Measurements from ENCODE around the gene BHLHA15.
A peak's percentile ranks its signal among the peaks of the same experiment; 100 is the strongest.

The BHLHA15 gene

DNA sequence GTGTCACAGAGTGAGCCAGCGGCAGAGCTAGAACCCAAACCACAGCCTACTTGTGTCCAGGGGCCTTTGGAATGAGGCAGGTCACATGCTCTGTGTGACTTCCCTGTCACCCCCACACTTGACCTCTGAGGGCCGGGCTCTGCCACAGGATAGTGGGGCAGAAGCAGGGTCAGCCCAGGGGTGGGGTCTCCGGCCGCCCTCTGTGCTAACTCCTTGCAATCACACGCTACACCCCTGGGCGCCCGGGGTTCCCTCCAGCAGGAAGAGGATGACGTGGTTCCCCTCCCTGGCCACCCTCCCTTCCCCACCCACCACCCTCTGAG lies 21.0 kb downstream of the BHLHA15 start:
- Mint-ChIP-seq H3K4me1 (no peaks in the 10 kb centered on the region), H3K9me3 (no peaks in the 10 kb centered on the region), H3K36me3 (peaks cover 27% of the 10 kb centered on the region), H3K27ac (no peak overlapping the region), H3K4me3 (no peak overlapping the region), H3K27me3 (no peaks in the 10 kb centered on the region)
- ATAC-seq (ENCODE audit: low read depth) (no peak), DNase-seq (ENCODE audit: low spot score in 2 of 2) (no peak)

DNA sequence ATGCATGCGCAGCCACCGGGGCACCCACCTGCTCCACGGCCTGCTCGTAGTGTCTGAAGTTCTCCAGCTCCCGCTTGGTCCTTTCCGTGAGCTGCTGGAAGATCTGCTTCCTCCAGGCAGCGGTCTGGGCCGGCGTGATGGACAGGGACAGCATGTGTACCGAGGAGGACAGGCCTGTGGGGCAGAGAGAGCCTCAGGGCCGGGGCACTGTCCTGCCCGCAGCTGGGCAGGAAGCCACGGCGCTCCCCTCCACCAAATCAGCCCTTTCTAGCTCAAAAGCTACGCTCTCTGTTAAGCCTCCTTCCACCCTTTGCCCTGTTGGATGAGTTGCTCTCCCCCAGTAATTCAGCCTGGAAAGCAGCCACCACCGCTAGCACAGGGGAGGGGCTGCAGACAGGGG lies 21.6 kb downstream of the BHLHA15 start:
- ATAC-seq (ENCODE audit: low read depth) (no peak), DNase-seq (ENCODE audit: low spot score in 2 of 2) (no peak)
- Mint-ChIP-seq H3K4me1 (no peaks in the 10 kb centered on the region), H3K9me3 (no peaks in the 10 kb centered on the region), H3K4me3 (no peak overlapping the region), H3K27me3 (no peaks in the 10 kb centered on the region), H3K36me3 (peaks cover 23% of the 10 kb centered on the region), H3K27ac (no peak overlapping the region)

- no peak for ATAC-seq (ENCODE audit: low read depth)
- no peaks in the 10 kb centered on the region for H3K9me3 Mint-ChIP-seq
- H3K27ac Mint-ChIP-seq = no peak overlapping the region
- no peaks in the 10 kb centered on the region for H3K4me1 Mint-ChIP-seq
- DNase-seq (ENCODE audit: low spot score in 2 of 2) = no peak
- no peak overlapping the region for H3K4me3 Mint-ChIP-seq
- peaks cover 19% of the 10 kb centered on the region for H3K36me3 Mint-ChIP-seq
- no peaks in the 10 kb centered on the region for H3K27me3 Mint-ChIP-seq
These were observed 22.2 kb downstream of the BHLHA15 start for GRCh38 chr7:98233219-98234070.

DNA sequence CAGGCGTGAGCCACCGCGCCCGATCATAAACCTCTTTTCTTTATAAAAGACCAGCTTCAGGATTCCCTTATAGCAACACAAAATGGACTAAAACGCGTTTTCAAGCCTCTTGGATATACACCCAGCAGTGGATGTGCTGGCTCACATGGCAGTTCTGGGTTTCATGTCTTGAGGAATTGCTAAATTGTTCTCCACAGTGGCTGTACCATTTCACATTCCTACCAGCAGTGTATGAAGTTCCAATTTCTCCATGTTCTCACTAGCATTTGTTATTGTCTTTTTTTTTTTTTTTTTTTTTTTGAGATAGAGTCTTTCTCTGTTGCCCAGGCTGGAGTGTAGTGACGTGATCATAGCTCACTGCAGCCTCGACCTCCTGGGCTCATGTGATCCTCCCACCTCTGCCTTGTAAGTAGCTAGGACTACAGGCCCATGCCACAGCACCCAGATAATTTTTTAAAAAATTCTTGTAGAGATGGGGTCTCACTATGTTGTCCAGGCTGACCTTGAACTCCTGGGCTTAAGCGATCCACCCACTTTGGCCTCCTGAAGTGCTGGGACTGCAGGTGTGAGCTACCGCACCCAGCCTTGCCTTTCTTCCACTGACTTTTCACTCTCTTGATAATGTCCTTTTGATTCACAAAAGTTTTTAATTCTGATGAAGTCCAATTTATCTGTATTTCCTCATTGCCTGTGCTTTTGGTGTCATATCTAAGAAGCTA lies 23.3 kb downstream of the BHLHA15 start:
- Mint-ChIP-seq H3K27me3 (no peaks in the 10 kb centered on the region), H3K27ac (no peak overlapping the region), H3K4me3 (no peak overlapping the region)

GRCh38 chr7:98235901-98236300 lies 24.7 kb downstream of the BHLHA15 start:
- Mint-ChIP-seq H3K9me3 (no peaks in the 10 kb centered on the region), H3K36me3 (peaks cover 23% of the 10 kb centered on the region), H3K27me3 (no peaks in the 10 kb centered on the region), H3K4me3 (no peak overlapping the region), H3K27ac (no peak overlapping the region), H3K4me1 (no peaks in the 10 kb centered on the region)
- no peak for DNase-seq (ENCODE audit: low spot score in 2 of 2)
- ATAC-seq (ENCODE audit: low read depth) = no peak

More for the DNA sequence above, 23.3 kb downstream of the BHLHA15 start:
- H3K36me3 Mint-ChIP-seq = peaks cover 26% of the 10 kb centered on the region
- H3K9me3 Mint-ChIP-seq = no peaks in the 10 kb centered on the region
- no peak for DNase-seq (ENCODE audit: low spot score in 2 of 2)
- no peaks in the 10 kb centered on the region for H3K4me1 Mint-ChIP-seq
- ATAC-seq (ENCODE audit: low read depth) = no peak

DNA sequence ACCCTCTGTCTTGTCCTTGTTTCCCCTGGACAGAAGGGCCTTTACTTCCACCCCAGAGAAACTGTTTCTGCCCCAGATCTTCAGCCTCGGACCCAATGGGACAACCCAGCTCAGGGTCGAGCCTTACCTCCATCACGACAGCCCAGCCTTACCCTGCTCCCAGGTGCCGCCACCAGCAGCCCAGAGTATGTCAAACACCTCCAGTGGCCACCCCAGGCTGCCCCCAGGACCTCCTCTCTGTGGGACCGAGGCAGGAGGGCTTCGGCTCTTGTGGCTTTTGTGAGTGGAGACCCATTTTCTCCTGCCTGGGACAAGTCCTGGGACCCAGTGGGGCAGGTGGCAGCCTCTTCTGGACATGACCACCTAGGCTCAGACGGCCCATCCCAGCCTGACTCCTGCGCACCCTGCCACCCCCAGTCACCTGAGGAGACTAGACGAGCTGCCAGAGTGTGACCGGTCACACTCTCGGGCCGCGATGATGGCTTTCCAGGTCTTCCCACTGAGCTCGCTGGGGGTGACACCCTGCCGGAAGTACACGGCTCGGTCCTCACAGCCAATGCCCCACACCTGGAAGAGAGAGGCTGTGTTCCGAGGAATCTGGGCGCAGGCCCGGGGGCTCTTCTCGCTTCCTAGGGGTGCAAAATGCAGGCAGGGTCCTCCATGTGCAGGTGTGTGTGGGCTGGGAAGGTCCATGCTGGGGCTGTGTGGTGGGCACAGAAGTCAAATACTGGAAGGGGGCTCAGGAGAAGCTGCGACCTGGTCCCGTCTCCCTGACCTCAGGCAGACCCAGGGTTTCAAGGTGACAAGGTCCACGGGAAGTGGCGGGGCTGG lies 25.3 kb downstream of the BHLHA15 start:
- no peak for DNase-seq (ENCODE audit: low spot score in 2 of 2)
- no peaks in the 10 kb centered on the region for H3K27me3 Mint-ChIP-seq
- H3K27ac Mint-ChIP-seq = no peak overlapping the region
- no peak overlapping the region for H3K4me3 Mint-ChIP-seq
- H3K9me3 Mint-ChIP-seq = no peaks in the 10 kb centered on the region
- peaks cover 27% of the 10 kb centered on the region for H3K36me3 Mint-ChIP-seq
- no peaks in the 10 kb centered on the region for H3K4me1 Mint-ChIP-seq
- no peak for ATAC-seq (ENCODE audit: low read depth)

- Mint-ChIP-seq H3K9me3 (no peaks in the 10 kb centered on the region), H3K27ac (no peak overlapping the region), H3K4me3 (no peak overlapping the region), H3K36me3 (peaks cover 28% of the 10 kb centered on the region), H3K27me3 (no peaks in the 10 kb centered on the region), H3K4me1 (no peaks in the 10 kb centered on the region)
- ATAC-seq (ENCODE audit: low read depth) (no peak), DNase-seq (ENCODE audit: low spot score in 2 of 2) (no peak)
These were observed 26.8 kb downstream of the BHLHA15 start for GRCh38 chr7:98238076-98238475.

GRCh38 chr7:98238976-98239375 lies 27.7 kb downstream of the BHLHA15 start:
- Mint-ChIP-seq H3K27me3 (no peaks in the 10 kb centered on the region), H3K4me1 (no peaks in the 10 kb centered on the region), H3K36me3 (peaks cover 28% of the 10 kb centered on the region), H3K9me3 (no peaks in the 10 kb centered on the region), H3K4me3 (no peak overlapping the region), H3K27ac (no peak overlapping the region)
- no peak for DNase-seq (ENCODE audit: low spot score in 2 of 2)
- ATAC-seq (ENCODE audit: low read depth) = no peak

DNA sequence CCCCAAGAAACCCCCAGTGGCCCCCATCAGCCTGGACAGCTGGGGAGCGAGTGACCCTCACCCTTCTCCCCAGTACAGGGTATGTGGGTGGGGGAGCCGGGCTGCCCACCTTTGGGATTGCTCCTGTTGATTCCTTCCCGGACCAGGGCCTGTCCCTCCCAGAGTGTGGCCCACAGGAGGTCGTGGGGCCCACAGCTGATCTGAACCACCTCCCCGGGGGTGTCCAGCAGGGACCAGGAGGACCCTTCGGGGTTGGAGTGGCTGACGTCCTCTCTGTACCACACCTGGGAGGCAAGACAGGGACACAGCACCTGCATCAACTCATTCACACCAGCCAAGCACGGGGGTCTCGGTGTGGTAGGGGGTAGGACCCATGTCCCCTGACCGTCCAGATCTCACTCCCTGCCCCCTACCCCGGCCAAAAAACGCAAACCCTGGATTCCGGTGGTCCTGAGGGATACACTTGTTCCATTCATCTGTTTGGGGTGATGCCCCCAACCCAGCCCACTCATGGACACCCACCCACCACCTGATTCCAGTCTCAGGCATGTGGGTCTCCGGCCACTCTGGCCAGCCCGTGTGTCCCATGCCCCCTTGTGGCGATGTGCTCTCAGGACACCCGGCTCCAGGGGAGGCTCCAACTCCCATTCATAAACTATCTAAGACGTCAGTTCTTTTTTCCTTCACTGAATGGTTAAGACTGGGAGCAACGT lies 29.9 kb downstream of the BHLHA15 start:
- no peak overlapping the region for H3K4me3 Mint-ChIP-seq
- no peak overlapping the region for H3K27ac Mint-ChIP-seq
- peak; percentile 30 to 35 for DNase-seq (ENCODE audit: low spot score in 2 of 2)

DNA sequence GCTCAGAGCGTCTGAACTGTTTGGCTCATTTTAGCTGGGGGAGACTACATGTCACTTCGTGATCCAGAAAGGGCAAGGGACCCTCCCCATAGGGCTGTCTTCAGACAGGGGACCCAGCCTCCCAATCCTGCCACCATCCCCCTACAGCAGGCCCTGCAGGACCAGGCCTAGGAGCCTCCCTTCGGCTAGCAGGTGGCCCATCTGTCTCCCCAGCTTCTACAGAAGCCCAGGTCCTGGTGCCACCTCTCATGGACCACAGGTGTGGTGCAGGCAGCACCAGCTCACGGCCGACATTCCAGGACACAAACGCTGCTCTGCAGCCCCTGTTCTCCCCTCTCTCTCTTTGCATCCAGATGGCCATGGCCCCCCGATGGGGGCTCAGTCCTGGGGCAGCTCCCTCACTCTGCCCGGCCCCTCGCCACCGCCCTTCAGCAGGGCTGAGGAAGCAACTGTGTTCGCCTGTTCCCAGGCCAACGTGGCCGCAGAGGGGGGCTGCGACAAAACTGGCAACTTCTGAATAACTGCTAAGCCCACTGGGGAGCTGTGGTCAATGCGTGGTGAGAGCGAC lies 30.5 kb downstream of the BHLHA15 start:
- Mint-ChIP-seq H3K4me3 (no peak overlapping the region), H3K4me1 (no peaks in the 10 kb centered on the region), H3K27me3 (no peaks in the 10 kb centered on the region), H3K27ac (no peak overlapping the region), H3K36me3 (peaks cover 32% of the 10 kb centered on the region), H3K9me3 (no peaks in the 10 kb centered on the region)
- no peak for DNase-seq (ENCODE audit: low spot score in 2 of 2)
- no peak for ATAC-seq (ENCODE audit: low read depth)

More for the DNA sequence above, 29.9 kb downstream of the BHLHA15 start:
- ATAC-seq (ENCODE audit: low read depth) = peak; percentile 53
- no peaks in the 10 kb centered on the region for H3K27me3 Mint-ChIP-seq
- H3K36me3 Mint-ChIP-seq = peaks cover 29% of the 10 kb centered on the region
- H3K4me1 Mint-ChIP-seq = no peaks in the 10 kb centered on the region
- no peaks in the 10 kb centered on the region for H3K9me3 Mint-ChIP-seq

DNA sequence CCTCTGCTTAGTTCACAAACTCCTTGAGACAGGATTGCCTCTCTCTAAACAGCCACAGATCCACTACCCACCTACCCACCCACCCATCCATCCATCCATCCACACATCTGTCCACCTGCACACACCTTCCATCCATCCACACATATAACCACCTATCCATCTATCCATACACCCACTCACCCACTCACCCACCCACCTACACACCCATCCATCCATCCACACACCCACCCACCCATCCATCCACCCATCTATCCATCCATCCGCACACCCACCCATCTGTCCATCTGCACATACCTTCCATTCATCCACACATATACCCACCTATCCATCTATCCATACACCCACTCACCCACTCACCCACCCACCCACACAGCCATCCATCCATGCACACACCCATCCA lies 31.1 kb downstream of the BHLHA15 start:
- H3K36me3 Mint-ChIP-seq = peaks cover 32% of the 10 kb centered on the region
- no peak overlapping the region for H3K4me3 Mint-ChIP-seq
- no peak overlapping the region for H3K27ac Mint-ChIP-seq
- no peaks in the 10 kb centered on the region for H3K9me3 Mint-ChIP-seq
- no peak for DNase-seq (ENCODE audit: low spot score in 2 of 2)
- ATAC-seq (ENCODE audit: low read depth) = no peak
- no peaks in the 10 kb centered on the region for H3K27me3 Mint-ChIP-seq
- no peaks in the 10 kb centered on the region for H3K4me1 Mint-ChIP-seq

- Mint-ChIP-seq H3K27ac (no peak overlapping the region), H3K9me3 (no peaks in the 10 kb centered on the region), H3K4me1 (peaks cover 1% of the 10 kb centered on the region), H3K27me3 (no peaks in the 10 kb centered on the region), H3K4me3 (no peak overlapping the region), H3K36me3 (peaks cover 33% of the 10 kb centered on the region)
- DNase-seq (ENCODE audit: low spot score in 2 of 2) (no peak), ATAC-seq (ENCODE audit: low read depth) (no peak)
These were observed 31.7 kb downstream of the BHLHA15 start for GRCh38 chr7:98242934-98243333.

- no peak for ATAC-seq (ENCODE audit: low read depth)
- H3K27me3 Mint-ChIP-seq = no peaks in the 10 kb centered on the region
- DNase-seq (ENCODE audit: low spot score in 2 of 2) = no peak
- H3K36me3 Mint-ChIP-seq = peaks cover 24% of the 10 kb centered on the region
- no peaks in the 10 kb centered on the region for H3K9me3 Mint-ChIP-seq
- H3K27ac Mint-ChIP-seq = no peak overlapping the region
- H3K4me3 Mint-ChIP-seq = no peak overlapping the region
- H3K4me1 Mint-ChIP-seq = peaks cover 6% of the 10 kb centered on the region
These were observed 33.6 kb downstream of the BHLHA15 start for GRCh38 chr7:98244871-98245270.
